ENCODE results near the gene PTH1R.
A peak's percentile ranks its signal among the peaks of the same experiment; 100 is the strongest.

PTH1R gene

DNA sequence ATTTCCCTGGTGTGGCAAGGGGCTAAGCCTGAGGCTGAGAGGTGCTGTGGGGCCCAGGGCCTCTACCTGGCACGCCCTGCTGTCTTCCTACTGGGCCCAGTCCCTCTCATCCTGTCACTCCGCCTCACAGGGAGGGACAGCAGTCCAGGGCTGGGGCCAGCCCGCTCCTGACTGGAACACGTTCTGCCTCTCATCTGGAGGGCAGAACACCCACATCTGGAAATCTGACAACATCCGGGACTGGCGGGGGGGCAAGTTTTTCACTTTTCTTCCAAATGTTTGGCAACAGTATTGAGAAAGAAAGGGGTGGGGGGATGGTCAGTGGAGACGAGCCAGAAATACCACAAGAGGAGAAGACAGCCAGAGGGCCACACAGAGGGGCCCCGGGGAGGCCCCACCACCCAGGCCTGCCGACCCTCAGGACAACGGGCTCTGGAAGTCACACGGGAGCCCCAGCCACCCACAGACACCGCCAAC, 12.5 kb upstream of the PTH1R start:
- no peak for DNase-seq

DNA sequence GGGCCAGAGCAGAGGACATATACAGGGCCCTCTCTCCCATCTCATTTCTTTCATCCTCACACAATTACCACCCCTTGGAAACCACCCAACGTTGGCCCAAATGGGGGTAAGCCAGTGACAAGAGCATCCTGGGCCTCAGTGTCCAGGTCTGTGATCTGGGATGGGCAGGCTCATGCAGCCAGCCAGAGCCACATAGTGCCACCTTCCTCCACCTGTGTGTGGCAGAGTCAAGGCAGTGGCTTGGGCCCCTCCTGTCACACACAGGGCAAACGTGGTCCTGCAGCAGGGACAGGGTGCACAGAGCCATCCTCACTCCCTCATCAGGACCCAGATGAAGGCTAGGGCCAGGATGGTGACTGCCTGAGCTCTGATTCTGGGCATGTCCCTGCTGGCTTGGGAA, 12.0 kb upstream of the PTH1R start:
- no peak for DNase-seq

DNA sequence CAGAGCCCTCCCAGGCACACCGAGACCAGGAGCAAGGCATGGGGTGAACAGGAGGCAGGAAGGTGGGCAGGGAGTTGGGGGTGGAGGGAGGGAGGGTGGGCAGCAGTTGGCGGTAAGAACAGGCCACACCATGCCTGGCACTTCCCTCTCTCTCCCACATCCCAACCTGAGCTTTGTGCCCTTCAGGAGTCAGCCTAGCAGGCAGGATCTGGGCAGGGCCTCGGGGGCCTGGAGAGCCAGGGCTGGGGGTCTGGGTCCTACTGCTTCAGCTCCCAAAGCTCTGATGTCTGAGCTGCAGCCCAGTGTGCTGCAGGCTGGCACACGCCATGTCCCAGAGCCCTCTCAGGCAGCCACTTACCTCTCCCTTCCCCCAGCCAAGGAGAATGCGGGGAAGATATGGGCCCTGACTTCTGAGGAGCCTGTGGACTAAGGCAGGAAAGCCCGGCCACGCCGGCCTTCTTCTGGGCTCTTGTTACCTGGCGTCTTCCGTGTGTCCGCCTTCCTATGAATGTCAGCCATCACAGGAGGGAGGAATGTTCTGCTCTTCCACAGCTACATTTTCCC, 11.4 kb upstream of the PTH1R start:
- no peak for DNase-seq

DNA sequence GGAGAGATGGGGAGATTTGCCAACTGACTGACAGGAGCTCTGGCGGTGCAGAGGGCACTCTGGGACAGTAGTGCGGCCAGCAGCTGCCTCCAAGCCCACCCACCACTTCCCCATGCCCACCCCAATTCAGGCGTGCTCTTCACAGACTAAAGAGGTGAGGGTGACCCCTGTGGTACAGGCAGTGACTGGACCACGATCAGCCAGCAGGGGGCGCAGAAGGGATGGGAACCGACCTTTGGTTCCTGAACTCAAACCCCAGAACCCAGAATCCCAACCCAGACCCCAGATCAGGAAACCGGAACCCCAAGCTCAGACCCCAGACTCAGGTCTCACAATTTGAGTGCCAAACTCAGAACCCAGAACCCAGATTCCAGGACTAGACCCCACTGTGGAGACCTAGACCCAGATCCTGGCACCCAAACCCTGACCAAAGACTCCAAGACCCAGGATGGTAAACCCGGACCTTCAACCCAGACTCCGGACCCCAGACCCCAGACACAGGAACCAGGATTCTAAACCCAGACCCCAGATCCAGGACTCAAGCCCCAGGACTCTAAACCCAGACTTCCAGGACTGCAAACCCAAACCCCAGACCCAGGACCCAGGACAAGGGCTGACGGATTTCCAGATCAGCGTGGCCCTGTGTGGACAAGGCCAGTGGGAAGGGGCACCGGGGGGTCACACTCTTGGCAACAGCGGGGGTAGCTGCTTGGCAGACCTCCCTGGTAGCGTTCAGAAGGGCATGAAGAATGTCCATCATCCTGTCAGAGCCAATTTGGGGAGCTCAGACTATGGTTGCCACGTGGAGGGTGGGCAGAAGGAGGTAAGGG, 10.6 kb upstream of the PTH1R start:
- DNase-seq: peak; percentile 49 to 50

DNA sequence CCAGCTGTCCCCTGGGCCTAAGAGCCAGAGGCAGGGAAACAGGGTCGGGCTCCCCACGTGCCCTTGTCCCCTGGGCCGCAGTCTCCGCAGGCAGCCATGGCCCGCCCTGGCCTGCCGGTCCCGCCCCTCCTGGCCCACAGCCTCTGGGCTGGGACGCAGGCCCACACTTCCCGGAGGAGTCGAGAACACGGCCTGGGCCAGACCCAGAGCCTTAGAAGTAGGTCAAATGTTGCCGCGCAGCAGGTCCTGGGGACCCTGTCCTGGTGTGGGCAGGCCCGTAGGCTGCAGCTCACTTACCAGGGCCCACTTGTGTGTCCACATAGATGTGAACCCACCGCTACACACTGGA, 10.0 kb upstream of the PTH1R start:
- no peak for DNase-seq

DNA sequence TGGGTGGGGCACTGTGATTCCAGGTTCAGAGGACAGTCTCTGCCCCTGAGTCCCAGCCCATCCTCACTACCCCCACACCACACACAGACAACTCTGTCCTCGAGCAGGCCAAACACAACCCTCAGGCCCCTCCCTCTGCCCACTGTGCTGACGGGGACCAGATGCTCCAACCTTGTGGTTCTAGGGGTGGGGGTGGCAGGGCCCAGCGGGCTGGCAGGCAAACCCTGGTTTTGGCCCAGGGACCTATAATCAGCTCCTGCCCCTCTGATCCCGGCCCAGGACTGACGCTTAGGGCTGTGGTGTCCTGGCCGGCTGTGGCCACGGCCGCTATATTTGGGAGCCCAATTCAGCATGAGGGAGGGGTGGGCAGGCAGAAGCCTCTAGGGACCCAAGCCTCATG, 9.2 kb upstream of the PTH1R start:
- DNase-seq: no peak

DNA sequence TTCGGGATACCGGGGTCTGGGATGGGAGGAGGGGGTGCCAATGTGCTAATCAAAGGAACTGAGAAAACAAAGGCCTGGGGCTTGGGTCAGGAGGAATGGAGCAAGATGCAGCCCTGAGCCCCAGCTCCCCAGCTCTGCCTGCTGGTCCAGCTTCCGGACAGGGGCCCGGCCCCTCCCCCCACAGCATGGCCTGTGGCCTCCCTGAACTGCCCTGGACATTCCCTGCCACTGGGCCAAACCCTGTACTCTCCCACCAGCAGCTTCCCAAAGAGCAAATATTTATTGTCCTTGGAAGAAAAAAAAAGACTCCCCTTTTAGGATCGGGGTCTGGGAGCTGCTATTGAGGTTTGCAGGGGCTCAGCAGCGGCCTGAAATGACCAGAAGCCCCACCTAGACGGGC, 8.6 kb upstream of the PTH1R start:
- no peak for DNase-seq

DNA sequence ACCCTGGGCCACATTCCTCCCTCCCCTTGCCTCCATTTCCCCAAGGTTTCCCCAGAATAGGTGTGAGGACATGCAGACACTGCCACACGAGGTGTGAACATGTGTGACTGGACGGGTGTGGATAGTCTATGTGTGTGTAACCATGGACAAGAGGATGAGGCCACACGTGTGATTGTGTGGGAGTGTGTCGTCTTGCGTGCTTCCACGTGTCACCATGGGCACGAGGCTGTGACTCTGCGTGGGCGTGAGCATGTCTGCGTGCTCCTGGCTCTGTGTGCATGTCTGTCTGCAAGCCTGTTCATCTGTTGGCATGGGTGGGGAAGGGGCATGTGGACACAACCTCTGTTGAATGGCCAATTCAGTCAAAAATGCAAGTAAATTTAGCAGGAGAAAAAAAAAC, 8.1 kb upstream of the PTH1R start:
- DNase-seq: no peak

DNA sequence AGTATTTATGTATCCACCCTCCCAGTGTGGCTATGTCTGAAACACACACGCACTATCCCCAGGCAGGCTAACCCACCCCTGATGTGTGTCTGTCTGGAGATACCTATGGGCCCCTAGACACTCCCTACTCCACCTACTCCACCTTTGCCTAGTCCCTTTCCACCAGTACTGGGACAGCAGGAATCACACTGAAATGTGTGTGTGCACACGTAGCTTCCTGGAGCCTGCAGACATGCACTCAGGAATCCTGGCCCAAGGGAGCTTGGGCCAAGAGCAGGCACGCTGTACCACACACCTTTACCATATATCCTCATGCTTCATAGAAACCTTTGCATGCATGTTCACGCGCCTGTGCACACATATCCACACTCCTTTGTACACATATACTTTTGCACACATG, 6.9 kb upstream of the PTH1R start:
- DNase-seq: no peak

DNA sequence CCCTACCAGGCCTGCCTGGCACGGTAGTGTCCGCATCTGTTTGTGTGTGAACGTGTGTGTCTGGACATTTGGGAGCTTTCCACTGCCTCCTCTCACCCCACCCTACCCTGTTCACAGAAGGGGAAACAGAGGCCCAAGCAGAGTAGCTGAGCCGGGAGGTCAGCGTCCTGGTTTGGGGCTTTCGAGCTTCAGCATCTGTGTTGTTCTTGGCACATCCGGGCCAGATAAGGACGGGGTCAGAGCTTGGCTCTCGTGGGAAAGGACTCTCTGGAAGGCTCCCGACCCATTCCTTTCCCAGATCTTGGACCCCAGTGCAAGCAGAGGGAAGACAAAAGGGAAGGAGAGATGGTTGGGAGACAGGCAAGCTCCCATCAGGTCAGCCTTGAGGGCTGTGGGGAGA, 6.3 kb upstream of the PTH1R start:
- no peak for DNase-seq

DNA sequence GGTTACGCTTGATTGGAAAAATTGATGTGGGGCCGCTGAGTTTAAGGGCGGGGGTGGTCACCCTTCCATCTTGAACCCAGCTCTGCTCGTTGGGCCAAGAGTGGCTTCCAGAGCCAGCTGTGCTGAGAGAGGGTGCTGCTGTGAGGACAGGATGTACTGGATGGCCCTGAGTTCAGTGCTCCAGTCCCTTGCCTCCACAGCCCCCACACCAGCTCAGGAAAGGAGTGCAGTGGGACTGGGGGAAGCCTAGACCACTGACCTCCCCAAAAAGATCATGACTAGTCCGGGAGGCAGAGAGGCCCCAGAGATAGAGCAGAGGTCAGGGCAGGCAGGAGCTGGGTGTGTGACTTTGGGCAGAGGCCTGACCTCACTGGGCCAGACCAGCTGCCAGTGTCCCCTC, 4.0 kb upstream of the PTH1R start:
- DNase-seq: no peak

DNA sequence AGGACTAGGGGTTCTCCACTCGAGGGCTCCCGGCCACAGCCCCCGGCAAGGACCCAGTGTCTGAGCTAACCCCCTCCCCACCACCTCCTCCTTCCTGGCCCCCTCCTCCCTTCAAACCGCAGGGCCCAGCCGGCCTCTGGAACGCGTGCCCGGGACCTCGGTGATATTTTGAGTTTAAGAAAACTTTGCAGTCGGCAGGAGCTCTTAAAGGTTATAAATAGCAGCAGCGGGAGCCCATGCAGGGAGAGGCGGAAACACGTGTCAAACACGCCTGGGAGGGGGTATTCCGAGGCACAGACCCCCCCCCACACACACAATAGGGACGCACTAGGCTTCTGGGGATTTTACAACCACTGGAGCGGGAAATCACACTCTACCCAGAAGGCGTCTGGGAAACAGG, 3.1 kb upstream of the PTH1R start:
- DNase-seq: no peak

DNA sequence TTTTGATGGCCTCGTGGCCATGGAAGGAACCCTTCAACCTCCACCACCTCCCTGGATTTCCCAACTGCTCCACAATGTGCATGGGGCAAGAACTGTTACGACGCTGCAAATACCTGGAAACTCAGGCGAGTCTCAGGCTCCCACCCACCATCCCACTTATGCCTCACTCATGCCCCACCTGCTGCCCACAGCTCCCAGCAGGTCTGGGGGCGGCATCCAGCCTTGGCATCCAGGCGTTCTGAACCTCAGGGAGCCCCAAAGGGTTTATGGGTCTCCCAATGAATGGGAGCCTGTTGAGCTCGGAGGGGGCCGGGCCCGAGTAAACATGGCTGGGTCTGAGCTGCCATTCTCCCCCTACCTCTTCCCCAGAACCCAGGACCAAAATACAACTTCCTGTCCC, 2.0 kb upstream of the PTH1R start:
- DNase-seq: no peak

DNA sequence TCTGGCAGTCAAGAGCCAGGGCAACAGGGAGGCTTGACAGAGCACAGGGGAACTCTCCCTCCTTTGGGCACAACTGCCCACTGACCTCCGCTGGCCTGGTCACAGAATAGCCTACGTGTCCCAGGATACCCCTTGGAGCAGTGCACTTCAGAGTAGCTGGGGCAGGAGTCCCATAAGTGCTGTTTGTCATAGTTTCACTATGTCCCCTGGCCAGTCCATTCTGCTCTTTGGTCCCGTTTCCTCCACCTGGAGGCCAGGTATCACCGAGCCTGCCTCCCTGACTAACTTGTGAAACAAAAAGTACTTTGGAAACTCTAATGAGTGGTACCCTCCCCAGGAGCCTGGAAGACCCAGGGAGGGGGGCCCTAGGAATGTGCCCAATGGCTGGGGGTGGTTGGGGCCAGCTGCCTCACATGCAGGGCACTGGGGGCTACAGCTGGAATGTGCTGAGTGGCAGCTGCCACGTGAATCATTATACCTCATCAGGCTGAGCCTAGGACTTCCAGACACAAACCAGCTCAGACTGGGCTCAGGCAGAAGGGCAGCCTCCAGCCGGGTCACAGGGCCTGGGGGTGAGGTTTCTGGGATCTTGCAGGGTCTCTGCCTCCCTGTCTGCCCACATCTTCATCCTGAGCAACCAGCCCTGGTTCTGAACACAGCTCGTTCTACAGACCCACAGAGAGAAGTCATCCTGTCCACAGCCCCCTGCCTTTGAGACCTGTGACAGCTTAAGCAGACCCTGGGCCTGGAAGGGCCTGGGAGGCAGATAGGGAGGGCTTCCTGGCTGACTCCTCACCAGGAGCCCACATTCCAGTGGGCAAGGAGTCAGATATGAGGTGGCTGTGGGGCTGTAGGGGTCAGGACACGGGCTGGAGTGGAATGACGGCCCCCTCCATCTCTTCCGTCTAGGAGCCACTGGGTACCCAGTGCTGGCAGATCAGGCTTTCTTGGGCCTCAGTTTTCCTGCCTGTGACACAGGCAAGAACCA, 914 bp upstream of the PTH1R start:
- no peak for DNase-seq

DNA sequence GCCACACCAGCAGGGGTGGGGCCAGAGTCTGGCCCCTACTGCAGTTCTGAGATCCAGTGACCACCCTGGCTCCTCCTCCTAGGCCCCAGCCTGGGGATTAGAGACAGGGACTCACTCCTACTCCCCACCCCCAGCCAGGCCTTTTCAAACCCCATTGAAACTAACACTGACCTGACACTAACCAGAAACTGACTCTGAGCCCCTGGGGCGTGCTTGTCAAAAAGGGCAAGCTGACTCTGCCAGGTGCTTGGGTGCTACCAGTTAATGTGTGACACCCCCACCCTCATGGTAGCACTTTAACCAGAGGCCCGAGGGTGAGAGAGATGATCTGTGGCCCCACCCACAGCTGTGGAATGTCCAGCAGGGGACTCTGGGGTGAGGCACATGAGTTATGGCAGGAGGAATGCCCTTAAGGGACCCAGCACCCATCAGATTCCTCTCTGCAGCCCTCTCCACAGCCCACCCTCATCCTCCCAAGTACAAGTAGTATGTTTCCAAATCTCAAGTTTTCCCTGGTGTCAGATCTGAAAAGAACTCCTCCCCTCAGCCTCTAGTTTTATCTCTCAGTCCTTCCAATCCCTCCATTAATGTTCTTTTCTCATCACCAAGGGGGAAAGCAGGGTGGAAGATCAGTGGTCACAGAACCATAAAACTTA, 1.4 kb downstream of the PTH1R start:
- DNase-seq: no peak

DNA sequence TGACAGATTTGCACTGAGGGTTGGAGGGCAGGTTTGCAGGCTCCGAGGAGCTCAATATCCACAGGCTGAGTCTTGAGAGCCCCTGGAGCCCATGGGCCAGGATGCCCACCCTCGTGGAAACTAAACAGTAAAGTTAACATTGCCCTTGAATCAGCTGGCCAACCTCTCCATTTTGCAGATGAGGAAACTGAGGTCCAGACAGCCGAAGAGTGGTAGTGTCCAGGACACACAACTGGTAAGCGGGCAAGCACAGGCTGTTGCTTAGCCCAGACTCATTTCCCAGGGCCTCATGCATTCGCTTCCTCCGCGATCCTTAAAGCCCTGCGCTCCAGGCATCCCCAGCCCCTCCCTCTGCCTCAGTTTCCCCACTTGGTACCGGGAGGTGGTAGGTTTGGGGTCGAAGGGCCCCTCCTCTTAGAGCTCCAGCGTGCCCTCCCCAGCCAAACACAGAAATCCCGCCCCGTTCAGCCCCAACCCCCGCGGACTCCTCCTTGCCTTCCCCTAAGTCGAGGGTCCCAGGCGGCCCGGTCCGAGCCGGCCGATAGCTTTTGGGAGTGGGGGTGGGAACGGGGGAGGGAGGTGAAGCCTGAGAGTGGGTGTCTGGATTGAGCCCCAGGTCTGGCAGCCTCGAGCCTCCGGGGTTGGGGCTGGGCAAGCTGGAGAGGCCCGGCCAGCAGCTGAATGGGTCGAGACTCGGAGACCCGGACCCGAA, 3.5 kb downstream of the PTH1R start:
- no peak for DNase-seq

DNA sequence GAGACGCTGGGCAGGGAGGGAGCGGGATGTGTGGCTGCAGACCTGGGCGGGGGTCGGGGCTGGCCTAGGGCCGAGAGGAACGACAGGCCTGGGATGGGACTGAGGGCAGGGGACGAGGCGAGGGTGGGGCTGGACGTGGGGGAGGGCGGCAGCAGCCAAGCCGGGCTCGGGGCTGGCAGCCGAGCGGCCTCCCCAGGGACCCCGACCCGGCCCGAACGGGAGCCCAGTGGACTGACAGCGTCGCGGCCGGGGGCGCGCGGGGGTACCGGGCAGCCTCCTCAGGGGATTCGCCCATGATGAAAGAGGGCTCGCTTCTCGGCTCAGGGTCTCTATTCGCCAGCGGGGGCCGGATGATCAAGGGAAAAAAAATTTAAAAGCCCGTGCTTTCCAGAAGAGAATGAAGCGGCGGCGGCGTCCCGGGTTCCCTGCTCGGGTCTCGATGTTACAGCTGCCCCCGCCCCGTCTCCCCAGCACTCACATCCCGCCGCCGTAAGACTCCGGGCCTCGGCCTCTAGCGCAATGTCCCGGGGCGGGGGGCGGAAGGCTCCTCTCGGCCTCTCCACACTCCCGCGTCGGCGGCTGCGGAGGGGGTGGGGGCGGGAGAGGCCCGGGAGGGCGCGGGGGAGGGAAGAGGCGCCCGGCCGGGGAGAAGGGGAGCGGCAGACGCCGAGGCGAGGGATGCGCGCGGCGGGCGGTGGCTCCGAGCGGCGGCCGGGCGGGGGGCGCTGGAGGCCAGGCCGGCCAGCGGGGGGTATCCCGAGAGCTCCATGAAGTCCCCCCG, 4.3 kb downstream of the PTH1R start:
- no peak for DNase-seq

DNA sequence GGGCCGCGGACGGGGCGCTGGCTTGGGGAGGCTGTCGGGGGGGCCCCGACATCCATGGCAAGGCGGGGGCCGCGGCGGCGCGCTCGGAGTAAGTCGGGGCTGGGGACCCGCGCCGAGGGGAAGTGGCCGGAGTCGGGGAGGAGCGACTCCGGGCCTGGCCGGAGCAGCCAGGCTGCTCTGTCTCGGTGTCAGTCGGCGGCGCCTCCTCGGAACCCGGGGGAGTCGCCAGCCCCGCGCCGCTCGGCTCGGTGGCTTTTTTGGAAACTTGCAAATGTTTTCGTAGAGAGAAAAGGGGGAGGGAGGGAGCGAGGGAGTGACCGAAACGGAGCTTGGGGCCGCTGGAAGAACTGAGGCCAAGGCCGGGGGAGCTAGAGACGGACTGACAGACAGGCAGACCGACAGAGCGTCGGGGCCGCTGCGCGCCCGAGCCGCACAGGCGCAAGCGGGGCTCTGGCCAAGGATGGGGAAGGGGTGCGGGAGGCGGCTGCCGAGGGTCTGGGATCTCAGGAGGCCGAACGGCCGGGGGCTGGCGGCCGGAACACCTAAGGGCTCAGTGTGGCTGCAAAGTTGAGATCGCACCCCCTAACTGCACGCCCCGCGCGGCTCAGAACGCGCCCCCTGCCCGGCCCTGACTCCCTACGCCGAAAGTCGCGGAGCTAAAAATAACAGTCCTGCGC, 5.0 kb downstream of the PTH1R start:
- DNase-seq: no peak

DNA sequence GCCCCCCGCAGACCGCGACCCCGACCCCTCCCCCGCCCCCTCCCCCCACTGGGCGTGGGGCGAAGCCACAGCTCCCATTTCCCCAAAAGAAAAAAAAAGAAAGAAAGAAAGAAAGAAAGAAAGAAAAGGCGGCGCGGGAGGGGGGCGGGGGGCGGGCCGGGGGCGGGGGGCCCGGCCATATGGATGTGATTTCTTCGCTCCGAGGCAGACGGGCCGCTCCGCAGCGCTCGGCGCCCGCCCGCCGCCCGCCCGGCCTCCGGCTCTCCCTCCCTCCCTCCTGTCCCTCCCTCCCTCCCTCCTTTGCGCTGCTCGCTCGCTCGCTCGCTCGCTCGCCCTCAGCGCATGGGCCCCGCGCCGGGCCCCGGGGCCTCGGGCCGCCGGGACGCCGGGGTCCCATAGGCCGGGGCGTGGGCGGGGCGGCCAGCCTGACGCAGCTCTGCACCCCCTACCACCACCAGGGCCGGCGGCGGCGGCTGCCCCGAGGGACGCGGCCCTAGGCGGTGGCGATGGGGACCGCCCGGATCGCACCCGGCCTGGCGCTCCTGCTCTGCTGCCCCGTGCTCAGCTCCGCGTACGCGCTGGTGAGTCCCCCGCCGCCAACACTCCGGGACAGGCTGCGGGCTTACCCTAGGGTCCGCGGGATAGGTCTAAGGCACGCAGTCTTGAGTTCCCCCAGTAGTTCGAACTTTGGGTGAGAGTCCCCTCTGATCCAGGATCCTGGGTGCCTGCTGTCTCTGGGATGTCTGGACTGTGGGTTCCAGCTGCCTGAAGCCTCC, 5.7 kb downstream of the PTH1R start:
- DNase-seq: no peak

DNA sequence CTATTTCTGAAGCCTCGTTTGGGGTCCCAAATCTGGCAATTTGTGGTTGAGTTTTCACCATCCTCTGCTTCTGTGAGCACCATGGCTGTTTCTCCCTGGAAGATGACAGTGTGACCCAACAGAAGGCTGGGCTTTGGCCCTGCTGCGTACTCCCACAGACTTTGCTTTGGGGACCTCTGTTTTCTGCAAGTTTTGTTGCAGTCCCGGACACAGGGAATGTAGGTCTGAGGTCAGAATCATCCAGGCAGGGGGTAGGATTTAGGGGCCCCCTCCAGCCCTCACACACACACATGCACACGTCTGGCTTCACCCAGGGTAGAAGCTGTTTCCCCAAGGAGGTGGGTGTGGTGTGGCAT, 6.3 kb downstream of the PTH1R start:
- no peak for DNase-seq

All from bone marrow (tissue), 2 donors.